Left ventricle myocardium superior (tissue), 1 donor: ENCODE results near the gene CRIP3. TPM values are rescaled to one million over a fixed set of nuclear protein-coding genes. Genes with fewer than 3 reads are reported as not detected.
"Not testable (repeated sequence)": the region's sequence is repeated elsewhere in the genome, so short reads cannot be mapped to it uniquely, and the experiment has no call there.

Experiments used
- ATAC-seq: fragments of 200-7000 bp; cut with Tn5 transposase; one replicate; pipeline ENCODE4 v1.9.1; 2020; ENCODE audit warnings: mild to moderate bottlenecking, moderate library complexity
- DNase-seq: peaks from one replicate; pipeline ENCODE4 v3.0.0-alpha.2; 2020
- intact Hi-C: fragments of 100-400 bp; cut with micrococcal nuclease; formaldehyde crosslinking; loops from one replicate; pipeline ENCODE4 v1.11.0; 2022
- total RNA-seq: library from RNA; stranded (reverse); fragmentation: NEBNext Ultra II Directional; extraction: Animal tissue kit (Norgen Biotek cat#: 25700); gene quantifications from one replicate; pipeline ENCODE4 v1.2.1, GENCODE V29; 2021
- donor health status: DM: no; HTN: yes; CAD: no; lungs with severe emphysema.

CRIP3 gene
- total RNA-seq, 1 donor from 2014 or later, result 6.6 TPM

DNA sequence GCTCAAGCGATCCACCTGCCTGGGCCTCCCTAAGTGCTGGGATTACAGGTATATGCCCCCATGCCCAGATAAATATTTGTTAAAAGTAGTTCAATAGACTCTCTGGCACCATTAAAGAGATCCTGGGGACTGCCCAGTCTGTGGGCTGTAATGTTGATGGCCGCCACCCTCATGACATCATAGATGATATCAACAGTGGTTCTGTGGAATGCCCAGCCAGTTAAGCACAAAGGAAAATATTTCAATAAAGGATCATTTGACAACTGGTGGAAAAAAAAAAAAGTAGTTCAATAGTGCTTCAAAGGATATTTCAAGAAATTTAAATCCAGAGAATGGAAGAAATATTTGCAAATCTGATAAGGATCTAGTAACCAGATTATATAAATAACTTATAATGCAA lies 1.5 kb upstream of the CRIP3 start:
- no peak for ATAC-seq
- DNase-seq, result no peak
- intact Hi-C loops, result no loop called here

DNA sequence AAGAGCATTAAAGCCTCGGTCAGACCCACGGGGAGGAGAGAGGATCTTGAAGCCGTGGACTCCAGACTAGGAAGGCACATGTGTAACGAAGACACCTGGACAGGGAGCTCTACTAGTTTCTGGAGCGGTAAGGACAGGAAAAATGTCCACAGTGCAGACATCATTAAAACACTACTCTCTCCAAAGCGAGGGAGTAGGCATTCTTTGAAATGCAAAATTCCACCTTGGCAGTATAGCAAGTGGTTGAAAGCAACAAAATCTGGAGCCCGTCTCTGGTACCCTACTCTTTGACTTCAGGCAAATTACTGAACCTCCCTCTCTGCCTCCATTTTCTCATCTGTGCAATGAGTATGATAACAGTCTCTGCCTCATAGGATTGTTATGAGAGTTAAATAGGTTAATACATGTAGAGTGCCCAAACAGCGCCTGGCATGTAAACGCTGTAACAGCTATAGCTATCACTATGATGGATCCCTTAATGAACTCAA lies 408 bp upstream of the CRIP3 start:
- DNase-seq (no peak), ATAC-seq (no peak)
- intact Hi-C loops, result no loop called here

DNA sequence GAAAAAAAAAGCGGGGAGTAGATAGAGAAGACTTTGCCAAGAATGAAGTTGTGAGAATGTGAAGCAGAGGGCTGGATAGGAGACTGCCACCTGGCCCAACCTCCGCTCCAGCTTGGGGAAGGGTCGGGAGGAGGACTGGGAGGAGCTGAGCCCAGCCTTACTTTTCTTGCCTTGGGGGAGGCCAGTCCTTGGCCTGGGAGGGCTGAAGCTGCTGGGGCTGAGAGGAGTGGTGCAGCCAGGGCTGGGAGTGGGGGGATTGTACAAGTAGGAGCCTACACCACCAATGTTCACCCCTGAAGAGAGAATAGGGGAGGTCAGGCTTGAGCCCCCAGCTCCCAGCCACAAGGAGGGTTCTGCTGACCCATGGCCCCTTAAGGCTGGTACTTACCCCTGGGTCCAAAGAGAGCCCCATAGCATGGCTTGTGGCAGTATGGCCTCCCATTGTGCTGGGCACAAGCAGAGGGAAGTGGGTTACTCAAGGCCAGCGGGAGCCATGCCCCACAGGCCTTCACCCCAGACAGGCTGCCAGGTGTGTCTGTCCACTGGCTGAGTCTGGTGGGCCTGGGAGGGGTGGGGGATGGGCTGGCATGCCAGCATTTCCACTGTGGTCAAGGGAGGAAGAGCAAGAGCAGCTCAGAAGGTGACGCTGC lies 1.1 kb downstream of the CRIP3 start:
- DNase-seq (no peak), ATAC-seq (peak; percentile 4)
- intact Hi-C loops, result no loop called here

DNA sequence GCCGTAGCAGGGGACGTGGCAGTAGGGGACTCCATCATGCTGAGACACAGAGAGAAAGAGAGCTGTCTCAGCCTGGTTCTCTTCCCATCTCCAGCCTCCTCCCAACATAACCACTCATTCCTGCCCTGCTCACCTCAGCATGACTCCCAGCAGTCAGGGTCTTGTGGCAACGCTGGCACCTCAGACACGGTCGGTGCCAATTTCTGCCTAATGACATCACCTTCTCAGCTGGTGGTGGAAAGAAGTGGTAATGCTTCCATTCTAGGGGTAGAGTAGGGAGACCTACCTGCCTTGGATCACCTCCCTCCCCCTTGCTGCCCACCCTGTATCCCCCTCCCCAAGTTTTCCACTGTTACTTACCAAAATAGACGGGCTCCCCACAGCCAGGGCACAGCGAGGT lies 2.5 kb downstream of the CRIP3 start:
- intact Hi-C loops, result no loop called here
- no peak for DNase-seq
- ATAC-seq, result peak; percentile 48

DNA sequence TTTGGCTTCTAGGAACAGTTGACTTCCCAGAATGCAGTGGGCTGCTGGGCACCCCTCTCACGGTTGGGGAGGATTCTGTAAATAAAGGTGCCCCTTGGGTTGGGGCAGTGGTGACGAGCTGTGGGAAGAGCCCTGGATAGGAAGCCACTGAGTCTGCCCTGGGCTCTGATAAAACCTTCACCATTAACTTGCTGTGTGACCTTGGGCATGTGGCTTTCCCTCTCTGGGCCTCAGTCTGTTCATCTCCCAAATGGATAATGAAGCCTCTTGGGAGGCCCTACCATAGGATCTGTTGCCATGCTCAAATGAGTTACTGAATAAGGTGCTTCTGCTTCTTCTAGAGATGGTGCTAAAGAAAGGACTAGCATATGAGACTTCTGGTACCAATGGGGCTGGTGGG lies 3.7 kb downstream of the CRIP3 start:
- DNase-seq (no peak), ATAC-seq (no peak)
- intact Hi-C loops, result no loop called here

DNA sequence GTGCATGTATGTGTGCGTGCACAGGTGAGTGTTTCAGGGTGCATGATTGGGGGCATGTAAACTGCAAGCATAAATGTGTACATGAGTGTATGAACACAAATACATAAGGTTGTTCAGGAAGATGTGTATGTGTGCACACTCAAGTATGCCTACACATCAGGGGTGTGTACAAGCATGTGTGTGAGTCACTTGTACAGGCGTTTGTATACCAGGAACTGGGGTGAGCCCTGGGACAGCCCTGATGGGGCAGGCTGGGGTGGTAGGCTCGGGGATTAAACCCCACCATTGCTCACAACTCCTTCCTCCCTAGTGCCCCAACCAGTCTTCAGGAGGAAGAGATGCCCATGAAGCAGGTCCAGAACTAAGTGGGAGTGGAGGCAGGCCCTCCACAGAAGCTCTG lies 4.3 kb downstream of the CRIP3 start:
- no peak for ATAC-seq
- intact Hi-C loops, result no loop called here
- DNase-seq, result no peak

DNA sequence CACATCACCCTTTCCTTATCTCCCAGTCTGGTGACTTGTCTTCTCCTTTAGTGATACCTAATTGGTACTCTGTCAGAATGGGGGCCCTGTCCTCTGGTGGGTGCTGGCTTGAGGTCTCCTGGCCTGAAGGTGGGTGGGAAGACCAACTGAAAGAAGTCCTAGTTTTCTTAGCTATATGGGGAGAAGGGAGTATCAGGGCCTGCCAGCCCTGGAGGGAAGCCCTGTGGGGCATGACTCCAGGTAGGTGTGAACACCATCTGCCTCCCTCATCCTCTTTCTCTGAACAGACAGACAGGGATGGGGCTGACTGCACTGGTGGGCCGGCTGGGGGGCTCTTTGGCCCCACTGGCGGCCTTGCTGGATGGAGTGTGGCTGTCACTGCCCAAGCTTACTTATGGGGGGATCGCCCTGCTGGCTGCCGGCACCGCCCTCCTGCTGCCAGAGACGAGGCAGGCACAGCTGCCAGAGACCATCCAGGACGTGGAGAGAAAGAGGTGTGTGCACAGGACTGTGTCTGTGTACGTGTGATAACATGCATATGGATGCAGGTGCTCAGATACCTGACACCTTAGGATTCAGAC lies 4.8 kb downstream of the CRIP3 start:
- no peak for ATAC-seq

DNA sequence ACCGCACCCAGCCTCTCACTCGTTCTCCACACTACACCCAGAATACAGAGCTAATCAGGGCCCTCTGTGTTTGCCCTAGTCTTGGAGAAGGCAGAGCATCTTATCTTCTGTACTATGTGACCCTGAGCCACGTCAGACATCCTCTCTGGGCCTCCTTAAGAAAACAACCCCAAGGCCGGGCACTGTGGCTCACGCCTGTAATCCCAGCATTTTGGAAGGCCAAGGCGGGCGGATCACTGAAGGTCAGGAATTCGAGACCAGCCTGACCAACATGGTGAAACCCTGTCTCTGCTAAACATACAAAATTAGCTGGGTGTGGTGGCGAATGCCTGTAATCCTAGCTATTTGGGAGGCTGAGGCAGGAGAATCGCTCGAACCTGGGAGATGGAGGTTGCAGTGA lies 5.6 kb downstream of the CRIP3 start:
- intact Hi-C loops, result not testable (repeated sequence)

More for the DNA sequence above, 4.8 kb downstream of the CRIP3 start:
- no peak for DNase-seq
- intact Hi-C loops, result no loop called here

DNA sequence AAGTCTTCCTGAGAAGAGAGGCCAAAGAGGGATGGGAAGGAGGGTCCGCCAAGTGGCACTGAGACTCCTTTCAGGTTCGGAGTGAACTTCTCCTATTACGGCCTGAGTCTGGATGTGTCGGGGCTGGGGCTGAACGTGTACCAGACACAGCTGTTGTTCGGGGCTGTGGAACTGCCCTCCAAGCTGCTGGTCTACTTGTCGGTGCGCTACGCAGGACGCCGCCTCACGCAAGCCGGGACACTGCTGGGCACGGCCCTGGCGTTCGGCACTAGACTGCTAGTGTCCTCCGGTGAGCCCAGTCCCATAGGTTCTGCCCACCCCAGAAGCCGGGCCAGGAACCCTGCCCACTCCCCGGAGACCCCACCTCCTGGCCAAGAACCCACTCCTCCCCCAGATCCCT lies 6.5 kb downstream of the CRIP3 start:
- DNase-seq (no peak), ATAC-seq (no peak)
- intact Hi-C loops, result no loop called here

More for the DNA sequence above, 5.6 kb downstream of the CRIP3 start:
- not testable (repeated sequence) for ATAC-seq, DNase-seq

DNA sequence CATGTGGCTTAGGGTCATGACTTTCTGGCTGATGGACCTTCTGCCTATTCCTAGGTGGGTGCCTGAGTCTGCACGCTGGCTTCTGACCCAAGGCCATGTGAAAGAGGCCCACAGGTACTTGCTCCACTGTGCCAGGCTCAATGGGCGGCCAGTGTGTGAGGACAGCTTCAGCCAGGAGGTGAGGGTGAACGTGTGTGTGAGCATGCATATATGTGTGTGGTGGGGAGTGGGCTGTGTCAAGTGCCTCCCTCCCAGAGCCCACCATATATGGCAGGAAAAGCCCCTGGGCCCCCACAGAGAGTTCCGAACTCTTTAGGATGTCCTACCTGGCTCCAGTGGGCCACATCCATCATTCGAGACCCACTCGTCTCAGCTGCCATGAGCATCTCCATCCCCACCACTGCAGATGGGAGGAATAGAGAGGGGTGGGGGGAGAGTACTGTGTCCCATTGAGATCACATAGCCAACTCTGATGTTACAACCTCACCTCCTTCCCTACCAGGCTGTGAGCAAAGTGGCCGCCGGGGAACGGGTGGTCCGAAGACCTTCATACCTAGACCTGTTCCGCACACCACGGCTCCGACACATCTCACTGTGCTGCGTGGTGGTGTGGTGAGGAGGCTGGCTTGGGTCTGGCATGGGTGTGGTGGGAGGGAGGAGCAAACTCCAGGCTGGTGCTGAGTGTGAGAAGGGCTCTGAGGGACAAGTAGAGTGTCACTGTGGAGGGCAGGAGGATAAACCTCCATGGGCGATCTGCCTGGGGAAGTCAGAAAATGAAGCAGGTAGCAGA lies 7.3 kb downstream of the CRIP3 start:
- ATAC-seq, result no peak
- DNase-seq, result no peak
- intact Hi-C loops, result no loop called here

DNA sequence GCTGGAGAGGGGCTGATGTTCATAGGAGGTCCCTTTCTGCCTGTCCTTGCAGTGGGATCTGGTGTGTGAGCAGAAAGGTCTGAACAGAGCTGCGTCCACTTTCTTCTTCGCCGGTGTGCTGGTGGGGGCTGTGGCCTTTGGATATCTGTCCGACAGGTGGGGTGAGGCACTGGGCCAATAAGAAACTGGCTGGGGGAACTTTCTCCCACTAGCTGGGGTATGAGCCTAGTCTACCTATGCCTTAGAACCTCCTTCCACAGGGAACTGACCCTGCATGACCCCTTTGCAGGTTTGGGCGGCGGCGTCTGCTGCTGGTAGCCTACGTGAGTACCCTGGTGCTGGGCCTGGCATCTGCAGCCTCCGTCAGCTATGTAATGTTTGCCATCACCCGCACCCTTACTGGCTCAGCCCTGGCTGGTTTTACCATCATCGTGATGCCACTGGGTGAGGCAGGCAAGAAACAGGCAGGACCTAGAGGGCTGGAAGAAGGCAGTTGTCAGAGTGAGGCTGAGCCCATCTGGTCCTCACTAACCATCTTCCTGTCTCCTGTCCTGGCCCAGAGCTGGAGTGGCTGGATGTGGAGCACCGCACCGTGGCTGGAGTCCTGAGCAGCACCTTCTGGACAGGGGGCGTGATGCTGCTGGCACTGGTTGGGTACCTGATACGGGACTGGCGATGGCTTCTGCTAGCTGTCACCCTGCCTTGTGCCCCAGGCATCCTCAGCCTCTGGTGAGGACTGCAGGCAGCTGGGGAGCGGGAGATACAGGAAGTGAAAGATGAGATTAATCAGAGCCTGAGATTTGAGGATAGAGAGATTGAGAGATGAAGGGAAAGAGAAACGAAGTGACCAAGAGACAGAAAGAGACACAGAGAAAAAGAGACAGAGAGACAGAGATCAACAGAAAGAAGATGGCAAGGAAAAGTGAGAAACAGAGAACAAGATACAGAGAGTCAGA lies 9.0 kb downstream of the CRIP3 start:
- DNase-seq (no peak), ATAC-seq (no peak)
- intact Hi-C loops, result no loop called here

DNA sequence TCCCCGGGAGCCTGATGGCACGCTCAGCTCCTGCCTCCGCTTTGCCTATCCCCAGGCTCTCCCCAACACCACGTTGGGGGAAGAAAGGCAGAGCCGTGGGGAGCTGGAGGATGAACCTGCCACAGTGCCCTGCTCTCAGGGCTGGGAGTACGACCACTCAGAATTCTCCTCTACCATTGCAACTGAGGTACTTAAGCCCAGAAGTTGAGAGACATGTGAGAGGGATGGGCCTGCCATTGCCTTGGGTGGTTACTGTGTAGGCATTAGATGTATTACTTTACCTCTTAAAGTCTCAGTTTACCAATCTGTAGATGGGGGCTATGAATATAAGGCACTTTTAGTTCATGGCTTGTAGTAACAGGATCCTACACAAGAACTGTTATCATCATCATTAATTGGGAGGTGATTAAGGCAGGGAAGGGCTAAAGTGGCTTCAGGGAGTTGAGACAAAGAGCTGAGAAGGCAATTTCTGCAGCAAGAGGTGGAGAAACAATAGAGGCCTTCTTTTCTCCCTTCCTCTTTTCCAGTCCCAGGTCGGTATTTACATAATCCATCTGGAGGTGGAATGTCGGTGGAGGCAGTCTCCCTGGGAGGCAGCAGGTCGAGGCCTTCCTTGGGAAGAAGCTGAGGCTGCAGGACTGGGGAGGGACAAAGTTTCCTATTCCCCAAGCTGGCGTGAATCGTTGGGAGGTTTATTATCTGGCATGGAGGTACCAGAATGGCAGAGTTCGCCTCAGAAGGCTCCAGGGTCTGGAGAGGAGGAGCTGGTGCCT lies 9.9 kb downstream of the CRIP3 start:
- no peak for ATAC-seq
- intact Hi-C loops, result no loop called here
- DNase-seq, result no peak

DNA sequence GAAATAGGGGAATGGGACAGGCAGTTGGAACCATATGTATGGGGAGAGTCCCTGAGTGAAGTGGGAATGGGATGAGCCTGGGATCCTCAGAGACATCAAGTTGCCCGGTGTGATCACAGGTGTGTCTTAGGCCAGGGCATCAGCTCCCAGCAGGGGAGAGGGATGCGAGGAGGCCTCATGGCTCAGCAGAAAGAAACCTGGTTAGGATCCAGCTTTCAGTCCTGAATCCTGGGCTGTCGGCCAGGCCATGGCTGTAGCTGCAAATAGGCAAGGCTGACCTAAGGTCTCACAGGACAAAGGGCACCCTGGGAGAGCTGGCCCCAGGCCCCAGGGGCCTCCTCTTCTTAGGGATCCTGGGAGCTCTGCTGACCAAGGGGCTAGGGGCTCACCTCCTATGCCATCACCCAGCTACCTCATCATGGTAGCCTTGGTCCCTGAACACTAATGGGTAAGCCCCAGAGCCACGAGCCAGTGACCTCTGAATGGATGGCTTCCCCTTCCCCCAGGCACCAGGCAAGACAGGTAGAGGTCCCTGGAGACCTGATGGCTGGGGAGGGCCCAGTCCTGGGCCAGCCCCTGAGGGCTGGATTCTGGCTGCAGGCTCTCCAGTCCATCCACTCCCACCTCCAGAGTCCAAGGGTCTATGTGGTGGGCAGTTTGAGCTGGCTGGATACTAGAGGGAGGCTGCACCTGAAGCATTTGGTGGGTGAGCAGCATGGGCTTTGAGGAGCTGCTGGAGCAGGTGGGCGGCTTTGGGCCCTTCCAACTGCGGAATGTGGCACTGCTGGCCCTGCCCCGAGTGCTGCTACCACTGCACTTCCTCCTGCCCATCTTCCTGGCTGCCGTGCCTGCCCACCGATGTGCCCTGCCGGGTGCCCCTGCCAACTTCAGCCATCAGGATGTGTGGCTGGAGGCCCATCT lies 10.7 kb downstream of the CRIP3 start, which contains the start of gene SLC22A7:
Gene SLC22A7, plus strand, starts transcription at position 617 of the 921 bp plus-strand sequence. Its CDS starts 99 bp downstream, at position 716.
- intact Hi-C loops, result no loop called here
- peak; percentile 83 for DNase-seq
- ATAC-seq, result peak; percentile 83

DNA sequence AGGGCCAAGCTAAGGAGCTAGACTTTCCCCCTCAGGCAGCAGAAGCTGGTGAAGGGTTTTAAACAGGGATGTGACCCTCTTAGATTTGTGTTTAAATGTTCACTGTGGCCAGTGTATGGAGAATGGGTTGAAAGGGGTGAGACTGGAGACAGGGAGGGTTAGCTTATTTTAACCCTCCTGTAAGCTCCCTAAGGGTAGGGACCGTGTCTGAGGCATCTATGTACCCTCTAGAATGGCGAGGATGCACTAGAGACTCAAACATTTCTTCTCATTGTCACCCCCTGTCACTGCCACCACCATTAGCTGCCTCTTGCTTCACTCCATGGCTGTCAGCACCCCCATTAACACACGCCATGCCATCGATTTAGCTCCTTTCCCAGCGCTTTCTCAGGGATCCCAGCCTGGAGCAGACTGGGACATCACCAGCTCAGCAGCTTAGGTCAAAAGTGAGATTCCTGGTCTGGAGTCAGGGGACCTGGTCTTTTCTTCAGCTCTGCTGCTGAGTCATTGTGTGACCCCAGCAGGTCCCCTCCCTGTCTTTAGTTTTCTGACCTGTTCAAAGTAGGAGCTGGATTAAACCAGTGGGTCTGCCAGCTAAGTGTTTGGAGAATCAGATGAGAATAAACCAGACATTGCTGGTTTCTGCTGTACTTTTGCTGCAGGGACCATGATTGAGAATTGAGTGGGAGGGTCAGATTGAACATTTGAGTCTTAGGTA lies 11.7 kb downstream of the CRIP3 start:
- DNase-seq (no peak), ATAC-seq (no peak)
- intact Hi-C loops, result no loop called here

DNA sequence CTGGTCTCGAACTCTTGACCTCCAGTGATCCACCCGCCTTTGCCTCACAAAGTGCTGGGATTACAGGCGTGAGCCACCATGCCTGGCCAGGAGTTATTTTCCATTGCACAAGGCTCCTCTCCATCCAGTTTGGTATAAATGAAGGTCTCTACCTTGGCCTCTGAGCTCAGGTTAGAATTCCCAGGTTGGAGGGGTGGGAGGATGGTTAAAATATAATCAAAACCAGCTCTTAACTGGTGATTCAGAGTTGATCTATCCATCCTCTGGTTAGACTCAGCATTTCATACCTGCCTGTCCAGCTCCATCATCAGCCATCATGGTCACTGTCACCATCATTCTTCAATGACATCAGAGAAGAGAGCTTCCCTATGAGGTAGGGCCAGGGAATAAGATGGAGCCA lies 13.2 kb downstream of the CRIP3 start:
- no peak for DNase-seq
- no peak for ATAC-seq
- intact Hi-C loops, result no loop called here

DNA sequence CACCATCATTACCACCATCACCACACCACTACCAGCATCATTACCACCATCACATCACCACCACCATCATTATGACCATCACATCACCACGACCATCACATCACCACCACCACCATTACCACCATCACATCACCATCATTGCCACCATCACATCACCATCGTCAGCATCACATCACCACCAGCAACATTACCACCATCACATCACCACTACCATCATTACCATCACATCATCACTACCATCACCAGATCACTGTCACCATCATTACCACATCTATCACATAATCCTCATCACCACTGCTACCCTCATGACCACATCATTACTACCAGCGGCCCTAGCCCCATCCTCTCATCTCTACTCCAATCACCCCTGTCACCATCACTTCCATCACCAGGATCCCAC lies 14.1 kb downstream of the CRIP3 start:
- intact Hi-C loops, result no loop called here
- no peak for ATAC-seq
- DNase-seq, result no peak

DNA sequence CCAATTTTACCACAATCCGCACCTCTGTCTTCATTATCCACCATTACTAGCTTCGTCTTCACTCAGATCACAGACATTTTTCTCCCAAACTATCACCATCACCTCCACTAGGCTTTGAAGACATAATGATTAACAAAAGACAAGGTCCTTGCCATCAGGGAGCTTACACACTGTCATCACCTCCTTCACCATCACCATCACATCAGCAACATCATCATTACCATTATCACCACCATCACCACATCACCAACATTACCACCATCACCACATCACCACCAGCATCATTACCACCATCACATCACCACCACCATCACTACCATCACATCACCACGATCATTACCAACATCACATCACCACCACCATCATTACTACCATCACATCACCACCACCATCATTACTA lies 14.9 kb downstream of the CRIP3 start:
- intact Hi-C loops, result no loop called here
- ATAC-seq (no peak), DNase-seq (no peak)
